HG03045 (cell line): ENCODE data around the gene RBPMS2.
"Not testable (repeated sequence)": the region's sequence is repeated elsewhere in the genome, so short reads cannot be mapped to it uniquely, and the experiment has no call there.

Experiments
- ATAC-seq: cut with Tn5 transposase; IDR thresholded peaks from one replicate; pipeline ENCODE4 v1.9.1; 2021; ENCODE audit warnings: mild to moderate bottlenecking, moderate library complexity; ENCODE audit not compliant: unreplicated experiment

The RBPMS2 gene

GRCh38 chr15:64755427-64755940 is 19.9 kb downstream of the RBPMS2 start:
- no peak for ATAC-seq

DNA sequence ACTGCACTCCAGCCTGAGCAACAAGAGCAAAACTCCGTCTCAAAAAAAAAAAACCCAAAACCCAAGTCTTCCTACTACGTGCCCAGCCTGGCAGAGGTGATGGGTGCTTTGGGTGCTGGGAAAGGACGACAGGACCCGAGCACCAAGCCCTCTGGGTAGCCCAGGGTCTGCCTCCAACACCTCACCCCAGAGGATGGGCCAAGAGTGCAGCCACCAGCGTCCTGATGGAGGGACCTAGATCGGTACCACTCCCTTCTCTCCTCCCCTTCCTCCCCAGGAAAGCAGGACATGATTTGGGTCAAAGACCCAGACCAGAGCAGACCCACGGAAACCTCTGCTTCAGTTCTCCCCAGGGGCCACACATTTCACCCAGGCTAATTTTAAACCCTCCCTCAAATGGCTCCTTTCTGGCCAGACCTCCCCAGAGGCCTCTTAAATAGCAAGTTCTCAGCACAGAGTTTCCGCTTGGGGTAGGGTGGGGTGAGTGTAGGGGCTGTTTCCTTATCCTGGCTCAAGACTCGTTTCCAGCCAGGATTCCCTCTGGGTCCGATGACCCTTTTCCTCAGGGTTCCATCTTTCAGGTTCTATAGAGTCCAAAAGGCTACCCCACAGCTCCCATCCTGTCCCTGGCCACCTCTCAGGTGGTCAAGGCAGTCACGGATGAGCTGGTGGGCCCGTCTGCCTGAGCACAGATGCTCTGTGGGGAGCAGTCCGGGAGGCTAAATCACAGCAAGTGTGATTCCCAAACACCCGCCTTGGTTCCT is 20.5 kb downstream of the RBPMS2 start:
- no peak for ATAC-seq

- no peak for ATAC-seq
Observed at GRCh38 chr15:64753480-64754185, 21.8 kb downstream of the RBPMS2 start.

DNA sequence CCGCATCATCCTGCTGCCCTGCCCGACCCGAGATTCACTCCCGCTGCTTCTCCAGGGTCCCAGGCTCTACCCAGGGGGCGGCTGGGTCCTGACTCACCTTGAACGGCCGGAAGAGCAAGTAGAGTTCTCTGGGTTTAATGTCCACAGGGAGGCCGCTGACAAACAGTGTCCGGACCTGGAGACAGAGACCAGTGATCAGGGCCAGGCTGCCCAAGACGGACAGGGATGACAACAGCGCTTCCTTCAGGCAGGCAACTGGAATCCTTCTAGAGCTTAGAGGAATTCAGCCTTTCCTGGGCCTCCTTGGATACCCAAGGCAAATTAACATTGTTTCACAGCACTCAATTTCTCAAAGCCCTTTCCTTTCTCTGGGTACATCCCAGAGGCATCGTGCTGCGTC is 23.9 kb downstream of the RBPMS2 start:
- no peak for ATAC-seq

DNA sequence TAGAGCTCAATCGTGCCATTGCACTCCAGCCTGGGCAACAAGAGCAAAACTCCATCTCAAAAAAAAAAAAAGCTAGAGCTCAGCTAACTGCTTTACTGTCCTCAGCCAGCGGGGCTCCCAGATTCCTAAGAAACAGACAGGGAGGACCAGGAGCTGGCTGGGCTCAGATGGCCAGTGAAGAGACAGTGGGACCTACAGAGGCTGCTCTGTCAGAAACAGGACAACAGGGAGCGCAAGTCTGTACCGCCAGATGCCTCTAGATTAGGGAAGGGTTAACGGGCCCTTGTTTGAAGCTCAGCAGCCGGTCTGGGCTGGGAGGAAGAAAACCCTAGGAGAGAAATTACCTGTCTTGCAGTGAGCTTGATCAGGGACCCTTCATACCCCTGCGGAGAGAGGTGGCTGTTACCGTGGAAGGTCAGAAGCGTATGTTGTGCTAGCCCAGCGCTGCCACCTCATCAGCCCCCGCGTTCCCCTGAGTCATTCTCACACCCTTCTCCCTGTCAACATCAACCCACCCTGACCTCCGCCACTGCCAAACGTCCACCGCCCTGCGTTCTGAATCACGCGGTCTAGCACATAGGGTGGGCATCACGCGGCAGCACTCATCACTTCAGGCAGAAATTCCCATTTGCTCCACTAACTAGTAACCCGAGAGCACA is 25.3 kb downstream of the RBPMS2 start:
- no peak for ATAC-seq

GRCh38 chr15:64749167-64749566 is 26.2 kb downstream of the RBPMS2 start:
- ATAC-seq: no peak

DNA sequence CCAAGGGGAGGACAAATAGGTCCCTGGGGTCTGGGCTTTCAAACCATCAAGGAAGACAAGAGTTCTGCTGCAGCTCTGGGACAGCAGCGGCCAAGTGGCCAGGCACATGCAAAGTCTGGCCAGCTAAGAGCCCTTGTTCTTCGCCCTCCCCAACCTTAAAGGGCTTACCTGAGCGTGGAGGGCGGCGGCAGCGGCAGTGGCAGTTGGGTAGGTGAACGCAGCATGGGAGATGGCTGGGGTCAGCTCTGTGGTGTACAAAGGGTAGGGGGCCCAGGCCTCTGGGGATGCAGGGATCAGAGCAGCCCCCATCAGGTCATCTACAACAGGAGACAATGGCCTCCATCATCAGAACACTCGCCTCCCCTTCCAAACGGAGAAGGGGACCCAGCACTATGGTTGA is 27.1 kb downstream of the RBPMS2 start:
- no peak for ATAC-seq

GRCh38 chr15:64747578-64747977 is 27.8 kb downstream of the RBPMS2 start:
- no peak for ATAC-seq

DNA sequence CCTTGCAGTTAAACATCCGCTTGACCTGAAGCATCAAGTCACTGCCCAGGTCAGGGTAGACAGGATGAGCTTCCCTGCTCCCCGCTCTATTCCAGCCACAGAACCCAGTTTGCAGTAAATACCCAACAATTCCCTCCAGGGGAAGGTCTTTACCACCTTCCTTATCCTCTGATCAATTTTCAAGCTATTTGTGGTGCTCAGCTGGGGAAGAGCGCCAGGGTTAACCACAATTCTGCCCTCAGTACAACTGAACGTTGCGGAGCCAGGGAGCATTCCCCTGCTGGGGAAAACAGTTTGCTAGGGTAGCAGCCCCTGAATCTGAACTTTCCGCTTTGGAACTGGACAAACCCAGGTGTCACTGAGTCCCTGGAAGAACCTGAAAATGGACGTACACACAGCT is 28.5 kb downstream of the RBPMS2 start:
- no peak for ATAC-seq

DNA sequence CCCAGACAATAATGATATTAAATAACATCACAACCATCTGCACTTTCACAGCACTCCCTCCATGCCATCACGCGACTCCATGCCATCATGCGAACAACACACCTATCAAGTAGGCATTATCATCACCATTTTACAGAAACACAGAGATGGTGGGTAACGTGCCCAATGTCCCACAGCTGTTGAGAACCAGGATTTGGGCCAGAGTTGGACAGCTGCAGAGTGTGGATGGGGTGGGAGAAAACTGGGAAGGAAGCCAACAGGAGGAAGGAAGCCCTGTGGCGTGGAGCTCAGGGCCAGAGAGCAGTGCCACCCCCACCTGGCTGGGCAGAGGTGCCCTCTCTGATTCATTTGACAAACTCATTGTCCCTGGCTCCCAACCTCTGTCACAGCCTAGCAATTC is 29.0 kb downstream of the RBPMS2 start:
- ATAC-seq: no peak

DNA sequence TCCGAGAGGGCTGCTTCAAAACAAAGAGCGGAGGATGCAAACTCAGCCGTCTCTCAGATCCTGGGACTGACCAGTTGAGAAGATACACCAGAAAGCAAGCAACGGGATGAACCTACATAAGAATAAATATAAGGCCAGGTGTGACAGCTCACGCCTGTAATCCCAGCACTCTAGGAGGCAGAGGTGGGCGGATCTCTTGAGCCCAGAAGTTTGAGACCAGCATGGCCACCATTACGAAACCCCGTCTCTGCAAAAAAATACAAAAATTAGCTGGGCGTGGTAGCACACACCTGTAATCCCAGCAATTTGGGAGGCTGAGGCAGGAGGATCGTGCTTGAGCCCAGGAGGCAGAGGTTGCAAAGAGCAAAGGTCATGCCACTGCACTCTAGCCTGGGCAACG is 31.7 kb downstream of the RBPMS2 start:
- ATAC-seq: no peak

- ATAC-seq: no peak
Observed at GRCh38 chr15:64742921-64743320, 32.5 kb downstream of the RBPMS2 start.

GRCh38 chr15:64742385-64742784 is 33.0 kb downstream of the RBPMS2 start:
- no peak for ATAC-seq

- ATAC-seq: not testable (repeated sequence)
Observed at GRCh38 chr15:64741708-64742107, 33.7 kb downstream of the RBPMS2 start.

DNA sequence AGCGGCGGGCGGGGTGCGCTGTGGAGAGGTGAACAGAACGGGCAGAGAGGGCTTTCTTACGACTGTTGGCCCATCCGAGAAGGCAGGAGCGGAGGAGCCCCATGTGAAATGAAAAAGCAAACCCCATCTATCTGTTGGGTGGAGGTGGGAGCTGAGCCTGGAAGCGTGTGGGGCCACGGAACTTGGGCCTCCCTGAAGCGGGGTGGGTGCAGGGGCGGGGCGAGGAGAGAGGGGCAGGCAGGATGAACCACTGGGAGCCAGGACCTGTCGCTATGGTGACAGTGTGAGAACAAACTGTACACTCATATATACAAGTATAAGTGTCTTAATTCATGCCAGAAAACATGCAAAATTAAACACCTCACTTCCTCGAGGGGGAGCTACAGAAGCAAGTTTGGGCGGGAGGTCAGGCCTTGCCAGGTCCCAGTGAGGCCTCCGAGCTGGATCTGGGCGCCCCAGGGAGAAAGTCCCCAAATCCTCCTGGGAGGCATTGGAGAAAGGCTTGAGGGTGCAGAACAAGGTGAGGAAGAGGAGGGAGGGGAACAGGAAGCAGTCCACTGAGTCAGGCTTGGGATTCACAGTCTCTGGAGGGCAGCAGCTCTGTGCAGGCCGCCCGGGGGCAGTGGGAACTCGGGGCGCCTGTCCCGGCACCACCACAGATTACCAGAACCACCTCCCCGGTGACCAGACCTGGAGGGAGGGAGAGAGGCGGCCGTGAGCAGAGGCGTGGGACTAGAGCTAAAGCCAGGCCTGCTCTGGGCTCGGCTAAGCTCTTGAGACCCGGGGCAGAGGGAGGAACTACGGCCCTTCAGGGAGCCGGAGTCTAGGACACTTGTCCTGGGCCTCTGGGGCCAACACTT is 34.8 kb downstream of the RBPMS2 start:
- no peak for ATAC-seq

GRCh38 chr15:64739577-64740143 is 35.7 kb downstream of the RBPMS2 start:
- no peak for ATAC-seq

DNA sequence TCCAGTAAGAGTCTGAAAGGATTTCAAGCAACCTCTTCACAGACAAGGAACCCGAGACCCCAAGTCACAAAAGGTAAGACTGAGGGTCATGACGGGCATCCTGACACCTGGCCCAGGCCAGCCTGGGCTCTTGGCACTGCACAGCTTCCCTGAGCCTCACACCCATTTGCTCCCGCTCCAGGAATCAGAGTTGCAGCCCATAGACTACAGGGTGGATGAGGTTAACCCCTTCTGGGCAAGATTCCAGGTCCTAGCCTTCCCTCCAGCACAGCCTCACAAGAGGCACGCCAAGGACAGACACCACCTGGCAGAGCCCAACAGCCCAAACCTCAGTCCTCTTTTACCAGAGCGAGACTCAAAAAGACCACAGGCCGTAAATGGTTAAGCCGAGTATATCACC is 36.2 kb downstream of the RBPMS2 start:
- ATAC-seq: no peak

- no peak for ATAC-seq
Observed at GRCh38 chr15:64738226-64739095, 36.9 kb downstream of the RBPMS2 start.

DNA sequence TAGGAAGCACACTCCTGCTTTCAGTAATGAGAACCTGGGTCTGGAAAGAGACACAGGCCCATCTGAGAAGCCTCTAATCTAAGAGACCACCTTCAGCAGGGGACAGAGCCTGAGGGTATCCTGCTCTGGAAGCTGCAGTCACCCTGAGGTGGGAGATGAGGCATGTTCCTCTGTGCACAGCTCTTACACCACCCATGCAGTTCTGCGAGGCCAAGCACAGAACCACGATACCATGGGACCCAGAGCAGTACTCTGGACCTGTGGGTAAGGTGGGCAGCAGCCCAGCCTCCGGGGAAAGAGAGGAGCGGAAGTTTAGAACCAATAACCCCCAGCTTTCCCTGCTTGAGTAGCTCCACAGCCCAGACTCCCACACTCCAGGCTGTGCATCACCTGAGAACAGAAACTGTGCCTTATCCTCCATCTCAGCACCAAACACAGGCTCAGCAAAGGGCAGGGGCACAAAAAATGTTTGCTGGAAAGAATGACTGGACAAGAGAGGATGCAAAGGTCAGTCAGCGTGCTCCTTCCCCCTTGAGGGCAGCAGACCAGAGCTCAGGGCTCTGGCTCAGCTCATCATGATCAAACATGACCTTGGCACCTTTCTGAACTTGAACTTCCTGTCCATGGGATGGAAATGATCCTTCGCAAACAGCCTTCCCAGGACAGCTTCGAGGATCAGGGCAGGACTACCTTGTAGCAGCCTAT is 43.1 kb downstream of the RBPMS2 start:
- no peak for ATAC-seq
